Fibroblast of lung (primary cell): ENCODE results near the gene PRSS12. TPM values are rescaled to one million over a fixed set of nuclear protein-coding genes. Genes with fewer than 3 reads are reported as not detected.

ENCODE experiments used
- DNase-seq, 2 donors: peaks; one replicate each; pipeline versions ENCODE4 v3.0.0 to v3.0.0-alpha.2; 2010; ENCODE audit warnings: low read depth in 2 of 2
- H2AFZ ChIP-seq: 2 replicates; pipeline ENCODE4 v1.5.1; 2012; ENCODE audit warnings: low read length, control low read depth, inconsistent platforms
- H3K27ac ChIP-seq: 2 replicates; pipeline ENCODE4 v1.5.1; 2011; ENCODE audit warnings: low read length, control low read depth; ENCODE audit not compliant: insufficient read depth
- H3K27me3 ChIP-seq: 2 replicates; pipeline ENCODE4 v1.5.1; 2011; ENCODE audit warnings: mild to moderate bottlenecking, low read length; ENCODE audit not compliant: control insufficient read depth, insufficient read depth
- H3K36me3 ChIP-seq: 2 replicates; pipeline ENCODE4 v1.5.1; 2011; ENCODE audit warnings: low read length; ENCODE audit not compliant: control insufficient read depth, insufficient read depth
- H3K4me1 ChIP-seq: 2 replicates; pipeline ENCODE4 v1.5.1; 2011; ENCODE audit warnings: low read length; ENCODE audit not compliant: control insufficient read depth, insufficient read depth; ENCODE audit errors: extremely low read depth
- H3K4me2 ChIP-seq: 2 replicates; pipeline ENCODE4 v1.5.1; 2011; ENCODE audit warnings: low read length, control low read depth; ENCODE audit not compliant: insufficient read depth; ENCODE audit errors: extremely low read depth
- H3K4me3 ChIP-seq, 4 experiments: fragments of 200-600 bp in 1 of 4; sonication (generic) in 1 of 4; replicated peaks in 1 of 4; 2 replicates each; pipeline ENCODE4 v1.5.1; 2011 to 2016; ENCODE audit warnings: low read length in 4 of 4, low read depth in 3 of 4, mild to moderate bottlenecking in 3 of 4, control low read depth in 2 of 4, inconsistent platforms in 1 of 4, mixed read lengths in 1 of 4; ENCODE audit not compliant: insufficient read depth in 1 of 4; ENCODE audit errors: control extremely low read depth in 1 of 4
- H3K79me2 ChIP-seq: 2 replicates; pipeline ENCODE4 v1.5.1; 2012; ENCODE audit warnings: mild to moderate bottlenecking, low read length, inconsistent platforms; ENCODE audit not compliant: control insufficient read depth, insufficient read depth
- H3K9ac ChIP-seq: 2 replicates; pipeline ENCODE4 v1.5.1; 2011; ENCODE audit warnings: mild to moderate bottlenecking, low read length, control low read depth; ENCODE audit not compliant: insufficient read depth
- H3K9me3 ChIP-seq: 2 replicates; pipeline ENCODE4 v1.5.1; 2012; ENCODE audit warnings: low read depth, low read length; ENCODE audit not compliant: control insufficient read depth, insufficient read depth
- H4K20me1 ChIP-seq: 2 replicates; pipeline ENCODE4 v1.5.1; 2011; ENCODE audit warnings: low read length; ENCODE audit not compliant: control insufficient read depth, insufficient read depth; ENCODE audit errors: extremely low read depth
- EZH2 ChIP-seq: IDR thresholded peaks from 2 replicates; pipeline ENCODE4 v1.5.1; 2012; ENCODE audit warnings: low read length, control low read depth, mild to moderate bottlenecking; ENCODE audit errors: missing control alignments
- polyA plus RNA-seq, 2 donors: library from polyadenylated mRNA; depleted of rRNA in 1 of 2; stranded (reverse) in 1 of 2; unstranded in 1 of 2; fragments of >200 nt; gene quantifications; 2 replicates each; pipeline ENCODE4 v1.2.1, GENCODE V29; 2011 to 2012; ENCODE audit warnings: missing spikeins in 1 of 2
- total RNA-seq: library from RNA; depleted of rRNA; stranded (reverse); fragments of >200 nt; gene quantifications from 2 replicates; pipeline ENCODE4 v1.2.1, GENCODE V29; 2014
- TF ChIP-seq, protein P1 (sequence below), 2 donors: IDR thresholded peaks in 1 of 2; conservative IDR thresholded peaks in 1 of 2; 1 replicate in 1 of 2; 2 replicates in 1 of 2; pipeline ENCODE4 v1.5.1; 2011 to 2012; ENCODE audit warnings: low read length in 2 of 2, control low read depth in 1 of 2, inconsistent platforms in 1 of 2, low read depth in 1 of 2, mild to moderate bottlenecking in 1 of 2

The PRSS12 gene
- total and polyA plus RNA-seq, 2 donors (not counting 1 experiment from before 2014, with no cell fraction given), result 59.9 to 104 TPM

DNA sequence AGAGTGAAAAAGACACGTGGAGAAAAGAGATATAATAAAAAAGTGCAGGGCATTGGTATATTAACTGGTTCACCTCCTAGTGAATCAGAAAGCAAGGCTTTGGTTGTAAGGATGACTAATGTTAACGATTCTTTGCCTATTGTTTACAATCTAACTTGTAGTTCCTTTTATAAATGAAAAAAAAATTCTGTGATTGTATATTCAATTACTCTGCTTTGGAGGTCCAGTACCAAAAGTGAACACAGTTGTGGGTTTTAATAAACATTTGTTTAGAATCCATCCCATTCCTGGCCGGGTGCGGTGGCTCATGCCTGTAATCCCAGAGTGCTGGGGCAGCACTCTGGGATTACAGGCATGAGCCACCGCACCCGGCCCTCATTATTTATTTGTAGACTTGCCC lies 36.9 kb upstream of the PRSS12 start:
- no peak overlapping the region for H2AFZ ChIP-seq
- DNase-seq, result peak in 1 of 2 donors; percentile 7
- no peaks in the 10 kb centered on the region for H3K79me2 ChIP-seq
- no peaks in the 10 kb centered on the region for H3K4me1 ChIP-seq
- H3K9ac ChIP-seq, result no peak overlapping the region
- no peaks in the 10 kb centered on the region for H3K9me3 ChIP-seq
- no peaks in the 10 kb centered on the region for H3K36me3 ChIP-seq
- H3K27ac ChIP-seq, result no peak overlapping the region
- H3K4me2 ChIP-seq, result peak overlapping the region; percentile 59
- H3K4me3 ChIP-seq, result no peak overlapping the region
- no peaks in the 10 kb centered on the region for H4K20me1 ChIP-seq
- TF ChIP-seq, protein P1, sequence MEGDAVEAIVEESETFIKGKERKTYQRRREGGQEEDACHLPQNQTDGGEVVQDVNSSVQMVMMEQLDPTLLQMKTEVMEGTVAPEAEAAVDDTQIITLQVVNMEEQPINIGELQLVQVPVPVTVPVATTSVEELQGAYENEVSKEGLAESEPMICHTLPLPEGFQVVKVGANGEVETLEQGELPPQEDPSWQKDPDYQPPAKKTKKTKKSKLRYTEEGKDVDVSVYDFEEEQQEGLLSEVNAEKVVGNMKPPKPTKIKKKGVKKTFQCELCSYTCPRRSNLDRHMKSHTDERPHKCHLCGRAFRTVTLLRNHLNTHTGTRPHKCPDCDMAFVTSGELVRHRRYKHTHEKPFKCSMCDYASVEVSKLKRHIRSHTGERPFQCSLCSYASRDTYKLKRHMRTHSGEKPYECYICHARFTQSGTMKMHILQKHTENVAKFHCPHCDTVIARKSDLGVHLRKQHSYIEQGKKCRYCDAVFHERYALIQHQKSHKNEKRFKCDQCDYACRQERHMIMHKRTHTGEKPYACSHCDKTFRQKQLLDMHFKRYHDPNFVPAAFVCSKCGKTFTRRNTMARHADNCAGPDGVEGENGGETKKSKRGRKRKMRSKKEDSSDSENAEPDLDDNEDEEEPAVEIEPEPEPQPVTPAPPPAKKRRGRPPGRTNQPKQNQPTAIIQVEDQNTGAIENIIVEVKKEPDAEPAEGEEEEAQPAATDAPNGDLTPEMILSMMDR (conservative IDR thresholded peaks at IDR 0.05 in 1 of 2, IDR thresholded peaks at IDR 0.05 in 1 of 2; ENCODE audit: low read depth in 1 of 2, low read length in 2 of 2), result no peak
- no peak for TF ChIP-seq EZH2
- no peaks in the 10 kb centered on the region for H3K27me3 ChIP-seq

DNA sequence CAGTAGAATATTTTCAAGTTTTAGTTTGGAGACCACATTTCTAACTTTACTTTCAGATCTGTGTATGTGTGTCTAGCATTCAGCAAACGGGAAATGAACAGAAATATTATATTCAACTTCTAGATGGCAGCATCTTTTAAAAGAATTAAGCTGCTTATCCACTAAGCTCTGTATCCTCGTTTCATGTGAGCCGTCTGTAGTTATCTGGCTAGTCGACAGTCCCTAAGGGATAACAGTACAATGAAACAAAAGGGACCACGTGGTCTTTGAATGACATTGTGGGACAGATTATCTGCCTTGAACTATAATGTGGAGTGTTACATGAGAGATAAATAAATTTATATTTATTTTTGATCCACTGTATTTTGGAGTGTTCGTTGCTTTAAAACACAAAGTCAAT lies 35.8 kb upstream of the PRSS12 start:
- H3K27me3 ChIP-seq, result no peaks in the 10 kb centered on the region
- no peaks in the 10 kb centered on the region for H3K36me3 ChIP-seq
- H4K20me1 ChIP-seq, result no peaks in the 10 kb centered on the region
- no peak overlapping the region for H2AFZ ChIP-seq
- H3K27ac ChIP-seq, result no peak overlapping the region
- H3K4me2 ChIP-seq, result no peak overlapping the region
- no peaks in the 10 kb centered on the region for H3K4me1 ChIP-seq
- no peak overlapping the region for H3K9ac ChIP-seq
- no peaks in the 10 kb centered on the region for H3K79me2 ChIP-seq
- DNase-seq, result no peak
- TF ChIP-seq, protein P1 (conservative IDR thresholded peaks at IDR 0.05 in 1 of 2, IDR thresholded peaks at IDR 0.05 in 1 of 2; ENCODE audit: low read depth in 1 of 2, low read length in 2 of 2), result no peak
- no peak for TF ChIP-seq EZH2
- H3K4me3 ChIP-seq, result no peak overlapping the region
- H3K9me3 ChIP-seq, result no peaks in the 10 kb centered on the region

DNA sequence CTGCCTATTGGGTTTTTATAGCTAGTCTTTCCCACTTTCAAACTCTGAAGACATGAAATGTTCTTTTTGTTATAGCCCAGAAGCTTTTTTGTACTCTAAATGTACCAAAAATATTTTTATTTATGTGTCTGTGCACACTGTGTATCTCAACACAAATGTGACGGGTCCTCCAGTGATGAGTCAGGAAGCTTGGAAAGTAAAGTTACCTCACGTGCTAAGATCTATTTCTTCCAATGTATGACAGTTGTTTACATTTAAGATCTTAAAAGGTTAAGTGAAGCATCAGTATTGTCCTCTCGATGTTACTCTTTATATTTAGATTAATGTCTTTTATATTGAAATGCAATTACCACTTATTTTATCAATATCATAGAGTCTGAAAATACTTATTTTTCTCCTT lies 29.1 kb upstream of the PRSS12 start:
- no peak overlapping the region for H3K9ac ChIP-seq
- H3K4me2 ChIP-seq, result no peak overlapping the region
- no peaks in the 10 kb centered on the region for H3K36me3 ChIP-seq
- H3K27me3 ChIP-seq, result no peaks in the 10 kb centered on the region
- H3K9me3 ChIP-seq, result no peaks in the 10 kb centered on the region
- TF ChIP-seq, protein P1 (conservative IDR thresholded peaks at IDR 0.05 in 1 of 2, IDR thresholded peaks at IDR 0.05 in 1 of 2; ENCODE audit: low read depth in 1 of 2, low read length in 2 of 2), result no peak
- TF ChIP-seq EZH2, result no peak
- H3K79me2 ChIP-seq, result no peaks in the 10 kb centered on the region
- no peak overlapping the region for H2AFZ ChIP-seq
- H3K4me3 ChIP-seq, result no peak overlapping the region
- no peak overlapping the region for H3K27ac ChIP-seq
- H3K4me1 ChIP-seq, result no peaks in the 10 kb centered on the region
- no peak for DNase-seq
- no peaks in the 10 kb centered on the region for H4K20me1 ChIP-seq
